WERI-Rb-1 (cell line): ENCODE data around the gene CARMIL3.

ENCODE experiments used
- DNase-seq: peaks from one replicate; pipeline ENCODE4 v3.0.0-alpha.2; 2020
- H3K27ac ChIP-seq: fragments of 250-450 bp; sonication (Bioruptor Pico); 2 replicates; pipeline ENCODE4 v1.5.1; 2020; ENCODE audit warnings: mild to moderate bottlenecking, moderate library complexity
- H3K27me3 ChIP-seq: fragments of 250-450 bp; sonication (Bioruptor Pico); 2 replicates; pipeline ENCODE4 v1.5.1; 2021; ENCODE audit warnings: mild to moderate bottlenecking, low read depth, moderate library complexity; ENCODE audit not compliant: insufficient read depth, severe bottlenecking
- H3K36me3 ChIP-seq: fragments of 250-450 bp; sonication (Bioruptor Pico); 2 replicates; pipeline ENCODE4 v1.5.1; 2020; ENCODE audit warnings: mild to moderate bottlenecking, moderate library complexity
- H3K4me3 ChIP-seq: 2 replicates; pipeline ENCODE4 v1.5.1; 2011; ENCODE audit warnings: low read depth, mild to moderate bottlenecking, control low read depth, low read length
- H3K9me3 ChIP-seq: fragments of 250-450 bp; sonication (Bioruptor Pico); 2 replicates; pipeline ENCODE4 v1.5.1; 2021; ENCODE audit warnings: mild to moderate bottlenecking, moderate library complexity; ENCODE audit not compliant: severe bottlenecking
- TF ChIP-seq, protein P1 (sequence below): IDR thresholded peaks from 2 replicates; pipeline ENCODE4 v1.5.1; 2011; ENCODE audit warnings: low read depth, mild to moderate bottlenecking, control low read depth, inconsistent platforms, low read length

Gene CARMIL3

DNA sequence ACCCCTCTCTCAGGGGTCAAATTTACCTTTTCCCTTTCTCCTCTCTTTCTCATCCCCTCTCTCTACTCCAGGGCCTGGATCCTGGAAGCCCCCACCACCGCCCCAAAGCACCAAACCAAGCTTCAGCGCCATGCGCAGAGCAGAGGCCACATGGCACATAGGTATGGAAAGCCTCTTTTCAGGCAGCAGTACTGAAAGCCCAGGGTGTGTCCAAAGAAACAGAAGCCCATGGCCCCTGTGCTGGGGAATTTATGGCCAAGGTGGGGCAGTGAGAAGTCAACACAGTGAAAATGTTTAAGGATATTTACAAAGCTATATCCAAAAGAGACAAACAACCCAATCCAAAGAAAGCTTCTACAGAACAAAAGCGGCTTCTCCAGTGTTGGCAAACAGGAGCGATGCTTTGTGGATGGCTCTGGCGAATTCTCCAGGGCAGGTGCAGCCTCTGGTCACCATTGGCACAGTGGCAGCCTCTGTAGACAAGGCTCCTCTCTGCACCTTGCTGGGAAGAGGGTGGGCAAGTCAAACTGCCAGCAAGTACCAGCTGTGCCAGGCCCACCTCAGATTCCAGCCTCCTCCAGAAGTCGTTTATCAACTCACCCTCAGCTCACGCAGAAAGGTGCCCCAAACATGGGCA is 14.8 kb downstream of the CARMIL3 start:
- no peaks in the 10 kb centered on the region for H3K9me3 ChIP-seq

GRCh38 chr14:24067133-24068082 is 15.6 kb downstream of the CARMIL3 start:
- Histone ChIP-seq H3K27ac (no peak overlapping the region), H3K4me3 (no peak overlapping the region), H3K36me3 (no peaks in the 10 kb centered on the region), H3K9me3 (no peaks in the 10 kb centered on the region), H3K27me3 (no peaks in the 10 kb centered on the region)
- peak; percentile 33 for DNase-seq
- TF ChIP-seq, protein P1, sequence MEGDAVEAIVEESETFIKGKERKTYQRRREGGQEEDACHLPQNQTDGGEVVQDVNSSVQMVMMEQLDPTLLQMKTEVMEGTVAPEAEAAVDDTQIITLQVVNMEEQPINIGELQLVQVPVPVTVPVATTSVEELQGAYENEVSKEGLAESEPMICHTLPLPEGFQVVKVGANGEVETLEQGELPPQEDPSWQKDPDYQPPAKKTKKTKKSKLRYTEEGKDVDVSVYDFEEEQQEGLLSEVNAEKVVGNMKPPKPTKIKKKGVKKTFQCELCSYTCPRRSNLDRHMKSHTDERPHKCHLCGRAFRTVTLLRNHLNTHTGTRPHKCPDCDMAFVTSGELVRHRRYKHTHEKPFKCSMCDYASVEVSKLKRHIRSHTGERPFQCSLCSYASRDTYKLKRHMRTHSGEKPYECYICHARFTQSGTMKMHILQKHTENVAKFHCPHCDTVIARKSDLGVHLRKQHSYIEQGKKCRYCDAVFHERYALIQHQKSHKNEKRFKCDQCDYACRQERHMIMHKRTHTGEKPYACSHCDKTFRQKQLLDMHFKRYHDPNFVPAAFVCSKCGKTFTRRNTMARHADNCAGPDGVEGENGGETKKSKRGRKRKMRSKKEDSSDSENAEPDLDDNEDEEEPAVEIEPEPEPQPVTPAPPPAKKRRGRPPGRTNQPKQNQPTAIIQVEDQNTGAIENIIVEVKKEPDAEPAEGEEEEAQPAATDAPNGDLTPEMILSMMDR = no peak

More for the DNA sequence above, 14.8 kb downstream of the CARMIL3 start:
- DNase-seq = no peak
- H3K27ac ChIP-seq = no peak overlapping the region; the same call in 1 of the 2 replicates
- TF ChIP-seq, protein P1 = no peak
- H3K36me3 ChIP-seq = no peaks in the 10 kb centered on the region
- H3K27me3 ChIP-seq = no peaks in the 10 kb centered on the region
- no peak overlapping the region for H3K4me3 ChIP-seq

GRCh38 chr14:24068711-24069410 is 17.1 kb downstream of the CARMIL3 start:
- no peaks in the 10 kb centered on the region for H3K27me3 ChIP-seq
- no peaks in the 10 kb centered on the region for H3K9me3 ChIP-seq
- TF ChIP-seq, protein P1 = no peak
- no peak overlapping the region for H3K4me3 ChIP-seq
- H3K36me3 ChIP-seq = no peaks in the 10 kb centered on the region
- H3K27ac ChIP-seq = no peak overlapping the region
- DNase-seq = no peak

- no peaks in the 10 kb centered on the region for H3K9me3 ChIP-seq
- H3K4me3 ChIP-seq = no peak overlapping the region
- TF ChIP-seq, protein P1 = no peak
- no peaks in the 10 kb centered on the region for H3K27me3 ChIP-seq
- no peak overlapping the region for H3K27ac ChIP-seq
- H3K36me3 ChIP-seq = no peaks in the 10 kb centered on the region
- DNase-seq = no peak
Measured at GRCh38 chr14:24069411-24069735, 17.6 kb downstream of the CARMIL3 start.

DNA sequence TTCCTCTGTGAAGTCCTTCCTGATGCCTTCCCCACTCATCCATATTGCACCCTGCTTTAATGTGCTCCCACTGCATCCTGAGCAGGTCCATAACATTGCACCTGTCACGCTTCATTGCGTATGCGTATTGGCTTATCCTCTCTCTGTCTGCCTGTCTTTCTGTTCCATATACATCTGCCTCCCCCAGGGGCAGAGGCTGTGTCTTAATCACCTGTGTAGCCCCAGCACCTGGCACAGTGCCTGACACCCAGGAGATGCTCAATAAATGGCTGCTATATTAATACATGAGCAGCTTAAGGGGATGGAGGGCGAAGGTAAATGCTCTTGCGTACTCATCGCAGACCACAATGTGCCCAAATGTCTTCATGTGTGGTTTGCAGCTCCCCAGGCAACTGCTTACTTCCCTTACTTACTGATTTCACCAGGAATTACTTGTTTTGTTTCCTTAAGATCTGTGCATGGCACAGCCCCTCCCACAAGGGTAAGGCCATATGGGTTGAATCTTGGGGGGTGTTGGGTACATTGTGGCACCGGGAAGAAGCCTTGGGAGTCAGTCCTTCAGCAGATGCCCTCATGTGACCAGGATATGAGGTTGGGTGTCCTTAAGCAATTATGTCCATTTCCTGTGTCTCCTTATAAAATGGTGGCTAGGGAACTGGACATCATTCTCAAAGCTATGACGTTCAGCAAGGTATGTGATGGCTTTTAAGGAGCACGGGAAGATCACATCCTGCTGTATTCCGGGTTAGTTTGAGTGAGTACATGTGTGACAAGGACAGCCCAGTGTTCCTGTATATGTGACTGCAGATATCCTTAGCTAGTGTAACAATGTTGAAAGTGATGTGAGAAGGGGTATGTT is 18.7 kb downstream of the CARMIL3 start:
- no peak overlapping the region for H3K4me3 ChIP-seq
- H3K27me3 ChIP-seq = no peaks in the 10 kb centered on the region
- no peak overlapping the region for H3K27ac ChIP-seq
- H3K9me3 ChIP-seq = no peaks in the 10 kb centered on the region
- no peak for DNase-seq
- no peaks in the 10 kb centered on the region for H3K36me3 ChIP-seq
- TF ChIP-seq, protein P1 = no peak
